ENCODE results near the gene ZEB1.
"Not testable (repeated sequence)": the region's sequence is repeated elsewhere in the genome, so short reads cannot be mapped to it uniquely, and the experiment has no call there.

ZEB1 gene

GRCh38 chr10:31397852-31398251 lies 78.8 kb downstream of the ZEB1 start:
- Histone ChIP-seq H3K4me1 (ENCODE audit: insufficient read depth, low read length) (peaks cover 7% of the 10 kb centered on the region; the same call in 1 of the 2 replicates), H3K36me3 (ENCODE audit: insufficient read depth, low read length) (no peaks in the 10 kb centered on the region), H3K9ac (ENCODE audit: low read depth, low read length) (no peak overlapping the region), H3K27ac (ENCODE audit: low read depth, low read length) (no peak overlapping the region), H3K27me3 (ENCODE audit: insufficient read depth, low read length) (no peaks in the 10 kb centered on the region), H3K9me3 (ENCODE audit: insufficient read depth, low read depth, low read length) (no peaks in the 10 kb centered on the region), H3K4me3 (ENCODE audit: low read length) (no peak overlapping the region)
- WGBS, result no CpG with 5 or more reads among the region's 1 CpG

GRCh38 chr10:31399171-31399570 lies 80.2 kb downstream of the ZEB1 start:
- Histone ChIP-seq H3K36me3 (ENCODE audit: insufficient read depth, low read length) (no peaks in the 10 kb centered on the region), H3K27ac (ENCODE audit: low read depth, low read length) (no peak overlapping the region), H3K9me3 (ENCODE audit: insufficient read depth, low read depth, low read length) (no peaks in the 10 kb centered on the region), H3K4me1 (ENCODE audit: insufficient read depth, low read length) (peaks cover 7% of the 10 kb centered on the region; the same call in 1 of the 2 replicates), H3K27me3 (ENCODE audit: insufficient read depth, low read length) (no peaks in the 10 kb centered on the region), H3K9ac (ENCODE audit: low read depth, low read length) (no peak overlapping the region), H3K4me3 (ENCODE audit: low read length) (no peak overlapping the region)
- WGBS, result 91% methylated on average over 5 of the region's 5 CpGs

- Histone ChIP-seq H3K9ac (ENCODE audit: low read depth, low read length) (no peak overlapping the region), H3K27me3 (ENCODE audit: insufficient read depth, low read length) (no peaks in the 10 kb centered on the region), H3K36me3 (ENCODE audit: insufficient read depth, low read length) (no peaks in the 10 kb centered on the region), H3K4me3 (ENCODE audit: low read length) (no peak overlapping the region), H3K27ac (ENCODE audit: low read depth, low read length) (no peak overlapping the region), H3K9me3 (ENCODE audit: insufficient read depth, low read depth, low read length) (no peaks in the 10 kb centered on the region), H3K4me1 (ENCODE audit: insufficient read depth, low read length) (peaks cover 7% of the 10 kb centered on the region; the same call in 1 of the 2 replicates)
Observed at GRCh38 chr10:31399631-31400030, 80.6 kb downstream of the ZEB1 start.

GRCh38 chr10:31401287-31401686 lies 82.3 kb downstream of the ZEB1 start:
- no peak overlapping the region for H3K4me3 ChIP-seq (ENCODE audit: low read length)
- H3K27ac ChIP-seq (ENCODE audit: low read depth, low read length), result no peak overlapping the region
- no peaks in the 10 kb centered on the region for H3K36me3 ChIP-seq (ENCODE audit: insufficient read depth, low read length)
- no peaks in the 10 kb centered on the region for H3K9me3 ChIP-seq (ENCODE audit: insufficient read depth, low read depth, low read length)
- H3K9ac ChIP-seq (ENCODE audit: low read depth, low read length), result no peak overlapping the region
- no peaks in the 10 kb centered on the region for H3K27me3 ChIP-seq (ENCODE audit: insufficient read depth, low read length)
- WGBS, result 91% methylated on average over 3 of the region's 3 CpGs
- H3K4me1 ChIP-seq (ENCODE audit: insufficient read depth, low read length), result no peaks in the 10 kb centered on the region; the same call in 1 of the 2 replicates

- no peak overlapping the region for H3K9ac ChIP-seq (ENCODE audit: low read depth, low read length)
- no peaks in the 10 kb centered on the region for H3K9me3 ChIP-seq (ENCODE audit: insufficient read depth, low read depth, low read length)
- no peak overlapping the region for H3K27ac ChIP-seq (ENCODE audit: low read depth, low read length)
Observed at GRCh38 chr10:31404640-31405039, 85.6 kb downstream of the ZEB1 start.

GRCh38 chr10:31405829-31406228 lies 86.8 kb downstream of the ZEB1 start:
- WGBS, result 90% methylated on average over 1 of the region's 3 CpGs
- H3K27ac ChIP-seq (ENCODE audit: low read depth, low read length); H3K9me3 ChIP-seq (ENCODE audit: insufficient read depth, low read depth, low read length); H3K4me1 ChIP-seq (ENCODE audit: insufficient read depth, low read length); H3K4me3 ChIP-seq (ENCODE audit: low read length); H3K36me3 ChIP-seq (ENCODE audit: insufficient read depth, low read length); H3K9ac ChIP-seq (ENCODE audit: low read depth, low read length); H3K27me3 ChIP-seq (ENCODE audit: insufficient read depth, low read length): not testable (repeated sequence)

More at GRCh38 chr10:31404640-31405039, 85.6 kb downstream of the ZEB1 start:
- Histone ChIP-seq H3K27me3 (ENCODE audit: insufficient read depth, low read length) (no peaks in the 10 kb centered on the region), H3K4me3 (ENCODE audit: low read length) (no peak overlapping the region), H3K36me3 (ENCODE audit: insufficient read depth, low read length) (no peaks in the 10 kb centered on the region), H3K4me1 (ENCODE audit: insufficient read depth, low read length) (no peaks in the 10 kb centered on the region; the same call in 1 of the 2 replicates)

- 86% methylated on average over 2 of the region's 2 CpGs for WGBS
- not testable (repeated sequence) for H3K27ac ChIP-seq (ENCODE audit: low read depth, low read length); H3K4me3 ChIP-seq (ENCODE audit: low read length); H3K27me3 ChIP-seq (ENCODE audit: insufficient read depth, low read length); H3K36me3 ChIP-seq (ENCODE audit: insufficient read depth, low read length); H3K9ac ChIP-seq (ENCODE audit: low read depth, low read length); H3K4me1 ChIP-seq (ENCODE audit: insufficient read depth, low read length); H3K9me3 ChIP-seq (ENCODE audit: insufficient read depth, low read depth, low read length)
Observed at GRCh38 chr10:31412397-31412796, 93.4 kb downstream of the ZEB1 start.

GRCh38 chr10:31413325-31413724 lies 94.3 kb downstream of the ZEB1 start:
- Histone ChIP-seq H3K4me1 (ENCODE audit: insufficient read depth, low read length) (no peaks in the 10 kb centered on the region), H3K36me3 (ENCODE audit: insufficient read depth, low read length) (no peaks in the 10 kb centered on the region), H3K9ac (ENCODE audit: low read depth, low read length) (no peak overlapping the region), H3K27me3 (ENCODE audit: insufficient read depth, low read length) (no peaks in the 10 kb centered on the region), H3K4me3 (ENCODE audit: low read length) (no peak overlapping the region), H3K9me3 (ENCODE audit: insufficient read depth, low read depth, low read length) (no peaks in the 10 kb centered on the region), H3K27ac (ENCODE audit: low read depth, low read length) (no peak overlapping the region)
- WGBS, result 83% methylated on average over 1 of the region's 1 CpG

GRCh38 chr10:31418481-31418880 lies 99.5 kb downstream of the ZEB1 start:
- H3K4me1 ChIP-seq (ENCODE audit: insufficient read depth, low read length), result no peaks in the 10 kb centered on the region
- no peaks in the 10 kb centered on the region for H3K27me3 ChIP-seq (ENCODE audit: insufficient read depth, low read length)
- H3K4me3 ChIP-seq (ENCODE audit: low read length), result no peak overlapping the region
- no peak overlapping the region for H3K9ac ChIP-seq (ENCODE audit: low read depth, low read length)
- H3K36me3 ChIP-seq (ENCODE audit: insufficient read depth, low read length), result no peaks in the 10 kb centered on the region
- H3K27ac ChIP-seq (ENCODE audit: low read depth, low read length), result no peak overlapping the region
- 91% methylated on average over 2 of the region's 2 CpGs for WGBS
- no peaks in the 10 kb centered on the region for H3K9me3 ChIP-seq (ENCODE audit: insufficient read depth, low read depth, low read length)

- WGBS, result 98% methylated on average over 4 of the region's 4 CpGs
- H3K4me1 ChIP-seq (ENCODE audit: insufficient read depth, low read length), result no peaks in the 10 kb centered on the region
- H3K9ac ChIP-seq (ENCODE audit: low read depth, low read length), result no peak overlapping the region
- no peaks in the 10 kb centered on the region for H3K9me3 ChIP-seq (ENCODE audit: insufficient read depth, low read depth, low read length)
- H3K36me3 ChIP-seq (ENCODE audit: insufficient read depth, low read length), result no peaks in the 10 kb centered on the region
- no peaks in the 10 kb centered on the region for H3K27me3 ChIP-seq (ENCODE audit: insufficient read depth, low read length)
- H3K27ac ChIP-seq (ENCODE audit: low read depth, low read length), result no peak overlapping the region
- no peak overlapping the region for H3K4me3 ChIP-seq (ENCODE audit: low read length)
Observed at GRCh38 chr10:31419394-31420063, 100.5 kb downstream of the ZEB1 start.

GRCh38 chr10:31421322-31421721 lies 102.3 kb downstream of the ZEB1 start:
- Histone ChIP-seq H3K4me1 (ENCODE audit: insufficient read depth, low read length) (no peaks in the 10 kb centered on the region), H3K36me3 (ENCODE audit: insufficient read depth, low read length) (no peaks in the 10 kb centered on the region), H3K27me3 (ENCODE audit: insufficient read depth, low read length) (no peaks in the 10 kb centered on the region), H3K4me3 (ENCODE audit: low read length) (no peak overlapping the region), H3K9ac (ENCODE audit: low read depth, low read length) (no peak overlapping the region), H3K9me3 (ENCODE audit: insufficient read depth, low read depth, low read length) (no peaks in the 10 kb centered on the region), H3K27ac (ENCODE audit: low read depth, low read length) (no peak overlapping the region)
- WGBS, result no CpG with 5 or more reads among the region's 1 CpG

- no peaks in the 10 kb centered on the region for H3K4me1 ChIP-seq (ENCODE audit: insufficient read depth, low read length)
- no peaks in the 10 kb centered on the region for H3K9me3 ChIP-seq (ENCODE audit: insufficient read depth, low read depth, low read length)
- WGBS, result 95% methylated on average over 1 of the region's 2 CpGs
- no peaks in the 10 kb centered on the region for H3K27me3 ChIP-seq (ENCODE audit: insufficient read depth, low read length)
- no peak overlapping the region for H3K27ac ChIP-seq (ENCODE audit: low read depth, low read length)
- no peak overlapping the region for H3K4me3 ChIP-seq (ENCODE audit: low read length)
- no peaks in the 10 kb centered on the region for H3K36me3 ChIP-seq (ENCODE audit: insufficient read depth, low read length)
- H3K9ac ChIP-seq (ENCODE audit: low read depth, low read length), result no peak overlapping the region
Observed at GRCh38 chr10:31422634-31423033, 103.6 kb downstream of the ZEB1 start.

Measured in HUES64 (cell line).